Loucy (cell line): ENCODE measurements around the gene DMRT1.

ENCODE experiments used
- H2AFZ ChIP-seq: fragments of 200-600 bp; sonication (generic); 2 replicates; pipeline ENCODE4 v1.6.0; 2016; ENCODE audit warnings: antibody characterized with exemption, mild to moderate bottlenecking, low read length, moderate library complexity
- H3F3A ChIP-seq: fragments of 200-600 bp; 2 replicates; pipeline ENCODE4 v1.6.0; 2016; ENCODE audit warnings: antibody characterized with exemption, low read depth, mild to moderate bottlenecking
- H3K27me3 ChIP-seq: fragments of 200-600 bp; sonication (generic); 2 replicates; pipeline ENCODE4 v1.6.1; 2014; ENCODE audit warnings: low read length, mild to moderate bottlenecking; ENCODE audit not compliant: insufficient read depth, poor library complexity, severe bottlenecking
- H3K36me3 ChIP-seq: fragments of 200-600 bp; sonication (generic); 2 replicates; pipeline ENCODE4 v1.6.1; 2016; ENCODE audit warnings: low read length; ENCODE audit not compliant: insufficient read depth
- H3K4me1 ChIP-seq: fragments of 200-600 bp; sonication (generic); 2 replicates; pipeline ENCODE4 v1.5.1; 2014; ENCODE audit warnings: low read length, mild to moderate bottlenecking; ENCODE audit not compliant: insufficient read depth, poor library complexity, severe bottlenecking
- H3K4me2 ChIP-seq: fragments of 200-600 bp; sonication (generic); 2 replicates; pipeline ENCODE4 v1.6.0; 2014; ENCODE audit warnings: antibody characterized with exemption, low read length, low read depth, mild to moderate bottlenecking; ENCODE audit not compliant: poor library complexity, severe bottlenecking
- H3K4me3 ChIP-seq: fragments of 200-600 bp; sonication (generic); 2 replicates; pipeline ENCODE4 v1.5.1; 2014; ENCODE audit warnings: low read length, mild to moderate bottlenecking, mixed read lengths; ENCODE audit not compliant: poor library complexity, severe bottlenecking
- H3K79me2 ChIP-seq: fragments of 200-600 bp; sonication (generic); 2 replicates; pipeline ENCODE4 v1.6.1; 2014; ENCODE audit warnings: low read length; ENCODE audit not compliant: insufficient read depth
- H3K9ac ChIP-seq: fragments of 200-600 bp; sonication (generic); 2 replicates; pipeline ENCODE4 v1.6.0; 2014; ENCODE audit warnings: mild to moderate bottlenecking, low read depth, low read length, moderate library complexity; ENCODE audit not compliant: poor library complexity, severe bottlenecking
- H3K9me2 ChIP-seq: fragments of 200-600 bp; sonication (generic); replicated peaks from 2 replicates; pipeline ENCODE4 v1.6.1; 2016; ENCODE audit warnings: low read depth, low read length, mixed read lengths
- H3K9me3 ChIP-seq: fragments of 200-600 bp; sonication (generic); 2 replicates; pipeline ENCODE4 v1.6.1; 2014; ENCODE audit warnings: mild to moderate bottlenecking, antibody characterized with exemption, low read length, low read depth; ENCODE audit not compliant: insufficient read depth
- H4K20me1 ChIP-seq: fragments of 200-600 bp; sonication (generic); 2 replicates; pipeline ENCODE4 v1.6.0; 2014; ENCODE audit warnings: antibody characterized with exemption, low read length, mild to moderate bottlenecking; ENCODE audit not compliant: insufficient read depth, poor library complexity, severe bottlenecking
- CTCF ChIP-seq: fragments of 200-600 bp; sonication (generic); conservative IDR thresholded peaks from 2 replicates; pipeline ENCODE4 v1.5.1; 2014; ENCODE audit warnings: mild to moderate bottlenecking, antibody characterized with exemption, low read length
- EZH2phosphoT487 ChIP-seq: fragments of 200-600 bp; IDR thresholded peaks from 2 replicates; pipeline ENCODE4 v1.6.1; 2018; ENCODE audit warnings: antibody characterized with exemption, mild to moderate bottlenecking, moderate library complexity, borderline replicate concordance

The DMRT1 gene

DNA sequence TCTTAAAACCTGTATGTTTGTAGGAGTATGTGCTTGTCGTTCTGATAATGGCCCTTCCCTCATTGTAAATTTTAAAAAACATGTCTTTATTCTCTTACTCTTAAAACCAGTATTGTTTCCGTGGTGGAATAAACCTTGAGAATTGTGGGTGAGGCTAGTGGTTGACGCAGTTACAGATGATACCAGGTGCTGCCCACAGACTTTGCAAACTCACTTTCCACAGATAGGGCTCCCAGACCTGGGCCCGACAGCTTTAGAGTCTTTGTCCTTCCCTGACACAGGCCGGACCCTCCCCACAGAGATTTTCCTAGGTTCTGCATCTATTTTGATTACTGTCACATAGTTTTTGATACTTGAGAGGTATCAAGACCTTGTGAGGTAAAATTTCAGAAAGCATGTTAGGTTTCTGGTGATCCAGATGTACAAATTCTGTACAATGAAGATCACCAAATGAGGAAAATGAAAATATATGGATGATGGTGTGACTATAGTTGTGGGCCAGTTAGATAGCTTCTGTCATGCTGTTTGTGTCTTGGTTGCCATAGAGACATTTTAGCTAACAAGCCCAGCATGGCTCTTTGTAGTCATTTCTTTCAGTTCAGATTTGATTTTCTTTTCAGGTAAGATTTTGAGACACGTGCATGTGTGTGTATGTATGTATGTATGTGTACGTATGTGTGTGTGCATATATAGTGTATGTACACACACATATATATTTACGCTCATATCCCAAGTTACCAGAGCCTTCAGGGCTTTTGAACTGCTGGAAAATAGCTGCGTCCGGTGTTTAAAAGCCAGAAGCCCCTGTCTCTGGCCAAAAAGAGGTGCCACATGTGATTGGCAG lies 33.8 kb downstream of the DMRT1 start:
- H3K4me1 ChIP-seq, result no peaks in the 10 kb centered on the region
- H3K9me3 ChIP-seq, result no peaks in the 10 kb centered on the region
- no peaks in the 10 kb centered on the region for H3K36me3 ChIP-seq
- H4K20me1 ChIP-seq, result no peaks in the 10 kb centered on the region
- H2AFZ ChIP-seq, result no peak overlapping the region
- no peak for TF ChIP-seq CTCF
- no peak for TF ChIP-seq EZH2phosphoT487
- peaks cover 24% of the 10 kb centered on the region for H3K27me3 ChIP-seq
- H3K4me3 ChIP-seq, result no peak overlapping the region
- H3K9me2 ChIP-seq, result no peaks in the 10 kb centered on the region
- H3F3A ChIP-seq, result no peaks in the 10 kb centered on the region
- no peaks in the 10 kb centered on the region for H3K79me2 ChIP-seq
- H3K9ac ChIP-seq, result no peak overlapping the region
- no peak overlapping the region for H3K4me2 ChIP-seq

DNA sequence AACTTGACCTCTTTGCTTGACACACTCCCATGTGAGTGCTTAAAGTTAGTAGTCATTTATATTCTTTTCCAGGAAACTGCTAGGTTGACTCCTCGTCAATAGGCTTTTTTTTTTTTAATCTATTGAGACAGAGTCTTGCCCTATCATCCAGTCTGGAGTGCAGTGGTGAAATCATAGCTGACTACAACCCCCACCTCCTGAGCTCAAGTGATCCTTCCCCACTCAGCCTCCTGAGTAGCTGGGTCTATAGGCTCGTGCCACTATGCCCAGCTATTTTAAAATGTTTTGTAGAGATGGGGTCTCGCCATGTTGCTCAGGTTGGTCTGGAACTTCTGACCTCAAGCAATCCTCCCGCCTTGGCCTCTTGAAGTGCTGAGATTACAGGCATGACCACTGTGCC lies 34.9 kb downstream of the DMRT1 start:
- Histone ChIP-seq H3K9me3 (no peaks in the 10 kb centered on the region), H3K27me3 (peaks cover 27% of the 10 kb centered on the region), H3K4me1 (peaks cover 4% of the 10 kb centered on the region), H2AFZ (no peak overlapping the region), H3F3A (no peaks in the 10 kb centered on the region), H3K9me2 (no peaks in the 10 kb centered on the region), H4K20me1 (no peaks in the 10 kb centered on the region), H3K4me3 (no peak overlapping the region), H3K4me2 (no peak overlapping the region), H3K79me2 (no peaks in the 10 kb centered on the region), H3K9ac (no peak overlapping the region), H3K36me3 (no peaks in the 10 kb centered on the region)
- no peak for TF ChIP-seq EZH2phosphoT487
- TF ChIP-seq CTCF, result no peak

GRCh38 chr9:878239-878638 lies 36.7 kb downstream of the DMRT1 start:
- Histone ChIP-seq H3F3A (no peaks in the 10 kb centered on the region), H3K79me2 (no peaks in the 10 kb centered on the region), H3K9me2 (no peaks in the 10 kb centered on the region), H2AFZ (no peak overlapping the region), H4K20me1 (no peaks in the 10 kb centered on the region), H3K27me3 (peaks cover 33% of the 10 kb centered on the region), H3K4me3 (no peak overlapping the region), H3K9ac (no peak overlapping the region), H3K4me1 (peaks cover 4% of the 10 kb centered on the region), H3K4me2 (no peak overlapping the region), H3K9me3 (no peaks in the 10 kb centered on the region), H3K36me3 (no peaks in the 10 kb centered on the region)
- no peak for TF ChIP-seq EZH2phosphoT487
- TF ChIP-seq CTCF, result no peak
